Erythroblast (primary cell): ENCODE results near the gene LHFPL3.

ENCODE experiments used
- GATA1 ChIP-seq: IDR thresholded peaks from 2 replicates; pipeline ENCODE4 v1.6.1; 2011; ENCODE audit warnings: low read depth, mild to moderate bottlenecking, control low read depth, low read length, moderate library complexity
- POLR2A ChIP-seq: IDR thresholded peaks from 2 replicates; pipeline ENCODE4 v1.6.1; 2011; ENCODE audit warnings: mild to moderate bottlenecking, low read length

DNA sequence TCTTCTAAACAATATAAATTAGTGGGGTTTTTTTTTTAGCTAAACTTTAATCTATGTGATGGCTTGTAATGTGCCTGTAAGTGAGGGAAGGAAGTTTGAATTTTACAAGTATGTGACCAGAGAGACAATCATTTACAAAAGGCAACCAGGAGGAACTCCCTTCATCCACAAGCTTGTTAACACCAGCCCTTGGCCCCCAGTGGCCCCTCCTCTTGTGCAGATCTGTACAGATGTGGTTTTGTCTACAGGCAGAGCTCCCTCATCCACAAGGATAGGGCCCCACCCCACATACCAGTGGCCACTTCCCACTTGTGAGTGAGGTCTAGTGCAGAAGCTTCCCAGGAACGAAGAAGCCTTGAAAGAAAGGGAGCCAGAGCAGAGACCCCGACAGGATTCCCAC is 451.5 kb downstream of the LHFPL3 start:
- TF ChIP-seq POLR2A, result no peak
- no peak for TF ChIP-seq GATA1
